ENCODE results near the gene ZCCHC8. TPM values are rescaled to one million over a fixed set of nuclear protein-coding genes. Genes with fewer than 3 reads are reported as not detected.
"Not testable (repeated sequence)": the region's sequence is repeated elsewhere in the genome, so short reads cannot be mapped to it uniquely, and the experiment has no call there.

The ZCCHC8 gene
- total RNA-seq, 1 donor from 2014 or later, result 23.5 TPM

DNA sequence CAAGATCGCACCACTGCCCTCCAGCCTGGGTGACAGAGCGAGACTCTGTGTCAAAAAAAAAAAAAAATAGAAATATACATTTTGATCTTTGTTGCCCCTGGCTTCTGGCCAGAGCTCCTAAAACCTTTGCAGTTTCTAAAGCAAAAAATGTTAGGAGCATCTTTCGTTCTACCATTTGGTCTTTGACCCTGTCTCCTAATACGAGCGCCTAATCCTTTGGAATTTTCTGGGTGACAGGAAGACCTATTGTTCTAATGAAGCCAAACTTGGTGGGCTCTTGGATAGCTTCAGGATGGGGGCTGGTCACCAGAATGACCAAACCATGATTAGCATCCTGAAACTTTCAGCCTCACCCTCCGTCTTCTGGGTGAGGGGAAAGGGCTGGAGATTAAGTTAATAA is 46.0 kb downstream of the ZCCHC8 start:
- no peak for DNase-seq
- no peak for TF ChIP-seq CTCF (IDR thresholded peaks at IDR 0.05)
- no peak overlapping the region for H3K27ac ChIP-seq
- H3K4me3 ChIP-seq, result no peak overlapping the region
- H3K36me3 ChIP-seq, result no peaks in the 10 kb centered on the region
- intact Hi-C loops (cut with DNase I), result no loop called here
- H3K9me3 ChIP-seq, result no peaks in the 10 kb centered on the region
- H3K4me1 ChIP-seq, result no peaks in the 10 kb centered on the region
- no peak for ATAC-seq
- H3K27me3 ChIP-seq (ENCODE audit: low read depth), result no peaks in the 10 kb centered on the region

DNA sequence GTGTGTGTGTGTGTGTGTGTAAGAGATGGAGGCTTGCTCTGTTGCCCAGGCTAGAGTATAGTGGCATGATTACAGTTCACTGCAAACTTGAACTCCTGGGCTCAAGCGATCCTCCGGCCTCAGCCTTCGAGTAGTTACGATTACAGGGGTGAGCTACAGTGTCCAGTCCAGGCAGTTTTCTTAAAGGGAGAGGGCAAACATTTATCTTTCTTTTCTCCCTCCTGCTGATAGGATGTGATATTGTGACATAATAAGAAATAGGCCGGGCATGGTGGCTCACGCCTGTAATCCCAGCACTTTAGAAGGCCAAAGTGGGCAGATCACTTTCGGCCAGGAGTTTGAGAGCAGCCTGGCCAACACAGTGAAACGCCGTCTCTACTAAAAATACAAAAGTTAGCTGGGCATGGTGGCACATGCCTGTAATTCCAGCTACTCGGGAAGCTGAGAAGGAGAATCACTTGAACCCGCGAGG is 46.4 kb downstream of the ZCCHC8 start:
- no peaks in the 10 kb centered on the region for H3K36me3 ChIP-seq
- H3K27me3 ChIP-seq (ENCODE audit: low read depth), result no peaks in the 10 kb centered on the region
- no peak for TF ChIP-seq CTCF (IDR thresholded peaks at IDR 0.05)
- no peak overlapping the region for H3K27ac ChIP-seq
- intact Hi-C loops (cut with DNase I), result no loop called here
- no peaks in the 10 kb centered on the region for H3K9me3 ChIP-seq
- H3K4me1 ChIP-seq, result no peaks in the 10 kb centered on the region
- no peak overlapping the region for H3K4me3 ChIP-seq
- ATAC-seq (no peak), DNase-seq (no peak)

DNA sequence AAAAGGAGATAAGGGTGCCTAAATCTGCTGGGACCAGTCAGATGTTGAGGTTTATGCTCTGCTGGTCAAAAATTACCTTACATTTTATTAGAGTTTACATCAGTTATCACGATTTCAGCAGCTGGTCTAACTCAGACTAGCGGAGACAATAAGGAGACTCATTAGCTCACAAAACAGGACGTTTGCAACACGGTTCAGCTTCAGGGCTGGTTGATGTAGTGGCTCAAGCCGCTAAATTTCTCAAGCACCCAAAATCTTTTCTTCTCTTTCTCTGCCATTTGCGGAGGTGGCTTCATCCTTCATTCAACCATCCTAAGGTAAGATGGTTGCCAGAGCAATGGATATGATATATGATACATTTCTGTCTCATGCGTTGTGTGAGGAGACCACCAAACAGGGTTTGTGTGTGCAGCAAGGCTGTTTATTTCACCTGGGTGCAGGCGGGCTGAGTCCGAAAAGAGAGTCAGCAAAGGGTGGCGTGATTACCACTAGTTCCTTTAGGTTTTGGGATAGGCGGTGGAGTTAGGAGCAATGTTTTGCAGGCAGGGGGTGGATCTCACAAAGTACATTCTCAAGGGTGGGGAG is 47.9 kb downstream of the ZCCHC8 start:
- H3K4me1 ChIP-seq, result no peaks in the 10 kb centered on the region
- intact Hi-C loops (cut with DNase I), result no loop called here
- no peaks in the 10 kb centered on the region for H3K27me3 ChIP-seq (ENCODE audit: low read depth)
- no peaks in the 10 kb centered on the region for H3K36me3 ChIP-seq
- H3K27ac ChIP-seq, result no peak overlapping the region
- H3K9me3 ChIP-seq, result no peaks in the 10 kb centered on the region
- no peak for DNase-seq
- no peak for TF ChIP-seq CTCF (IDR thresholded peaks at IDR 0.05)
- ATAC-seq, result no peak
- H3K4me3 ChIP-seq, result no peak overlapping the region

DNA sequence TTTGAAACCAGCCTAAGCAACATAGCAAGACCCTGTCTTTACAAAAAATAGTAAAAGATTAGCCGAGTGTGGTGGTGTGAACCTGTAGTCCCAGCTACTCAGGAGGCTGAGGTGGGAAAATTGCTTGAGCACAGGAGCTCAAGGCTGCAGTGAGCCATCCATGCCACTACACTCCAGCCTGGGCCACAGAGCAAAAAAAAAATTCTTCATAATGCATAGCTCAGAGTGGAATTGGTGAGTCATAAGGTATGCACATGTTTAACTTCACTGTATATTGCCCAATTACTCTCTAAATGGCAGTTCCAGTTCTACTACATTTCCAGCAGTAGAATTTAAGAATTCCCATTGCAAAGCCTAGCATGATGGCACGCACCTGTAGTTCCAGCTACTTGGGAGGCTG is 51.4 kb downstream of the ZCCHC8 start:
- DNase-seq, result no peak
- H3K27ac ChIP-seq, result no peak overlapping the region
- intact Hi-C loops (cut with DNase I), result no loop called here
- no peak for TF ChIP-seq CTCF (IDR thresholded peaks at IDR 0.05)
- no peaks in the 10 kb centered on the region for H3K36me3 ChIP-seq
- no peak overlapping the region for H3K4me3 ChIP-seq
- no peaks in the 10 kb centered on the region for H3K27me3 ChIP-seq (ENCODE audit: low read depth)
- peak in 1 of 2 donors; percentile 54 for ATAC-seq
- H3K9me3 ChIP-seq, result no peaks in the 10 kb centered on the region
- no peaks in the 10 kb centered on the region for H3K4me1 ChIP-seq

- H3K9me3 ChIP-seq; H3K27ac ChIP-seq; H3K27me3 ChIP-seq (ENCODE audit: low read depth); H3K4me1 ChIP-seq; H3K4me3 ChIP-seq; H3K36me3 ChIP-seq; intact Hi-C loops (cut with DNase I); ATAC-seq; DNase-seq: not testable (repeated sequence)
These were observed 52.9 kb downstream of the ZCCHC8 start for GRCh38 chr12:122447825-122448224.

DNA sequence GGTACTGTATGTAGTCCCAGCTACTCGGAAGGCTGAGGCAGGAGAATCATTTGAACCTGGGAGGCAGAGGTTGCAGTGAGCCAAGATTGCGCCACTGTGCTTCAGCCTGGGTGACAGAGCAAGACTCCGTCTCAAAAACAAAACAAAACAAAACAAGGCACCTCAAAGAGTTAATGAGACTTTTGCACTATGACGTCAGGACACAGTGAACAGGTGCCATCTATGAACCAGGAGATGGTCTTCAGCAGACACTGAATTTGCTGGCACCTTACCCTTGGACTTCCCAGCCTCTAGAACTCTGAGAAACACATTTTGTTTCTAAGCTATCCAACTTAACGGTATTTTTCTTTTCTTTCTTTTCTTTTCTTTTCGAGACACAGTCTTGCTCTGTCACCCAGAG is 54.3 kb downstream of the ZCCHC8 start:
- H3K4me1 ChIP-seq; intact Hi-C loops (cut with DNase I); ATAC-seq; DNase-seq; H3K36me3 ChIP-seq; H3K9me3 ChIP-seq; H3K4me3 ChIP-seq; H3K27ac ChIP-seq; H3K27me3 ChIP-seq (ENCODE audit: low read depth): not testable (repeated sequence)

GRCh38 chr12:122444071-122444470 is 56.7 kb downstream of the ZCCHC8 start:
- H3K27me3 ChIP-seq (ENCODE audit: low read depth); H3K4me3 ChIP-seq; H3K4me1 ChIP-seq; H3K36me3 ChIP-seq; intact Hi-C loops (cut with DNase I); H3K27ac ChIP-seq; DNase-seq; H3K9me3 ChIP-seq; ATAC-seq: not testable (repeated sequence)

GRCh38 chr12:122438822-122439221 is 61.9 kb downstream of the ZCCHC8 start:
- H3K4me3 ChIP-seq; intact Hi-C loops (cut with DNase I); DNase-seq; H3K27me3 ChIP-seq (ENCODE audit: low read depth); H3K27ac ChIP-seq; H3K9me3 ChIP-seq; H3K4me1 ChIP-seq; H3K36me3 ChIP-seq: not testable (repeated sequence)
- ATAC-seq, result peak; percentile 27 to 42
